Stimulated activated CD8-positive, alpha-beta memory T cell treated with anti-CD3 and anti-CD28 coated beads, Interleukin-4, amount 100 ng/mL, for 1 hour (primary cell): ENCODE data around the gene GALM.
"Not testable (repeated sequence)": the region's sequence is repeated elsewhere in the genome, so short reads cannot be mapped to it uniquely, and the experiment has no call there.

ENCODE experiments used
- DNase-seq, 2 donors: peaks; one replicate each; pipeline ENCODE4 v3.0.0-alpha.2; 2020; ENCODE audit warnings: low read depth in 2 of 2, low spot score in 1 of 2

Gene GALM

GRCh38 chr2:38665854-38666555 lies at the start of gene GALM:
Gene GALM, plus strand, starts transcription at chr2:38666114. Its CDS starts 48 bp downstream, at chr2:38666162.
- no peak for DNase-seq

- no peak for DNase-seq
Observed at GRCh38 chr2:38617301-38617700, 48.6 kb upstream of the GALM start.

GRCh38 chr2:38619458-38620164 lies 46.3 kb upstream of the GALM start:
- DNase-seq = no peak

GRCh38 chr2:38620282-38620977 lies 45.5 kb upstream of the GALM start:
- no peak for DNase-seq

- no peak for DNase-seq
Observed at GRCh38 chr2:38621018-38621417, 44.9 kb upstream of the GALM start.

- no peak for DNase-seq
Observed at GRCh38 chr2:38622210-38622609, 43.7 kb upstream of the GALM start.

- no peak for DNase-seq
Observed at GRCh38 chr2:38626326-38627035, 39.4 kb upstream of the GALM start.

GRCh38 chr2:38627391-38627790 lies 38.5 kb upstream of the GALM start:
- no peak for DNase-seq

GRCh38 chr2:38629684-38630083 lies 36.2 kb upstream of the GALM start:
- DNase-seq = no peak

GRCh38 chr2:38631976-38632375 lies 33.9 kb upstream of the GALM start:
- DNase-seq = no peak

- no peak for DNase-seq
Observed at GRCh38 chr2:38632980-38633379, 32.9 kb upstream of the GALM start.

- DNase-seq = no peak
Observed at GRCh38 chr2:38633895-38634294, 32.0 kb upstream of the GALM start.

GRCh38 chr2:38634684-38635083 lies 31.2 kb upstream of the GALM start:
- no peak for DNase-seq

GRCh38 chr2:38635139-38635538 lies 30.8 kb upstream of the GALM start:
- no peak for DNase-seq

GRCh38 chr2:38636069-38636468 lies 29.8 kb upstream of the GALM start:
- DNase-seq = no peak

GRCh38 chr2:38642373-38643017 lies 23.4 kb upstream of the GALM start:
- not testable (repeated sequence) for DNase-seq

- DNase-seq = no peak
Observed at GRCh38 chr2:38643021-38643671, 22.8 kb upstream of the GALM start.

GRCh38 chr2:38643683-38644511 lies 22.0 kb upstream of the GALM start:
- DNase-seq = not testable (repeated sequence)

- DNase-seq = no peak
Observed at GRCh38 chr2:38648107-38648761, 17.7 kb upstream of the GALM start.
